CD14-positive monocyte (primary cell): ENCODE data around the gene UACA. TPM values are rescaled to one million over a fixed set of nuclear protein-coding genes. Genes with fewer than 3 reads are reported as not detected.

Experiments used
- DNase-seq, 3 donors: peaks; one replicate each; pipeline ENCODE4 v3.0.0-alpha.2; 2011 to 2022
- H2AFZ ChIP-seq: 2 replicates; pipeline ENCODE4 v1.6.0; 2012; ENCODE audit warnings: mild to moderate bottlenecking, low read depth, low read length, inconsistent platforms; ENCODE audit not compliant: insufficient read depth, poor library complexity, severe bottlenecking
- H3K27ac ChIP-seq, 2 donors: 1 replicate in 1 of 2; 2 replicates in 1 of 2; pipeline ENCODE4 v1.5.1; 2012 to 2013; ENCODE audit warnings: low read length in 2 of 2, control low read depth in 1 of 2, inconsistent platforms in 1 of 2, low read depth in 1 of 2, mild to moderate bottlenecking in 1 of 2
- H3K27me3 ChIP-seq, 2 donors: one replicate each; pipeline versions ENCODE4 v1.6.0 to v1.6.1; 2011 to 2013; ENCODE audit warnings: low read length in 2 of 2; ENCODE audit not compliant: control insufficient read depth in 2 of 2, insufficient read depth in 2 of 2
- H3K36me3 ChIP-seq, 2 donors: replicated peaks in 1 of 2; 1 replicate in 1 of 2; 2 replicates in 1 of 2; pipeline versions ENCODE4 v1.5.1 to v1.6.1; 2012 to 2013; ENCODE audit warnings: low read length in 2 of 2, control low read depth in 1 of 2, inconsistent platforms in 1 of 2, mild to moderate bottlenecking in 1 of 2; ENCODE audit not compliant: insufficient read depth in 2 of 2, control insufficient read depth in 1 of 2
- H3K4me1 ChIP-seq, 2 donors: 1 replicate in 1 of 2; 2 replicates in 1 of 2; pipeline versions ENCODE4 v1.5.1 to v1.6.1; 2012 to 2013; ENCODE audit warnings: low read length in 2 of 2, control low read depth in 1 of 2, inconsistent platforms in 1 of 2, mild to moderate bottlenecking in 1 of 2, moderate library complexity in 1 of 2; ENCODE audit not compliant: insufficient read depth in 2 of 2, control insufficient read depth in 1 of 2
- H3K4me2 ChIP-seq: replicated peaks from 2 replicates; pipeline ENCODE3; 2012; ENCODE audit warnings: low read length, moderate library complexity, mild to moderate bottlenecking; ENCODE audit not compliant: poor library complexity, severe bottlenecking; ENCODE audit errors: extremely low read depth
- H3K4me3 ChIP-seq, 3 experiments: fragments of 200-600 bp in 1 of 3; sonication (generic) in 1 of 3; replicated peaks in 1 of 3; 1 replicate in 2 of 3; 2 replicates in 1 of 3; pipeline ENCODE4 v1.5.1; 2011 to 2013; ENCODE audit warnings: low read length in 3 of 3, mild to moderate bottlenecking in 3 of 3, control low read depth in 2 of 3, low read depth in 2 of 3, inconsistent platforms in 1 of 3, moderate library complexity in 1 of 3
- H3K79me2 ChIP-seq: 2 replicates; pipeline ENCODE4 v1.6.0; 2012; ENCODE audit warnings: mild to moderate bottlenecking, control low read depth, inconsistent platforms, low read length, moderate library complexity; ENCODE audit not compliant: insufficient read depth
- H3K9ac ChIP-seq: 2 replicates; pipeline ENCODE4 v1.6.0; 2017; ENCODE audit warnings: low read length, mild to moderate bottlenecking; ENCODE audit not compliant: insufficient read depth, poor library complexity, severe bottlenecking
- H3K9me3 ChIP-seq, 2 donors: replicated peaks in 1 of 2; 1 replicate in 1 of 2; 2 replicates in 1 of 2; pipeline versions ENCODE4 v1.5.1 to v1.6.1; 2012 to 2013; ENCODE audit warnings: low read length in 2 of 2, control low read depth in 1 of 2; ENCODE audit not compliant: control insufficient read depth in 1 of 2, insufficient read depth in 1 of 2
- H4K20me1 ChIP-seq: 2 replicates; pipeline ENCODE4 v1.6.0; 2012; ENCODE audit warnings: mild to moderate bottlenecking, low read length, control low read depth, moderate library complexity; ENCODE audit not compliant: insufficient read depth
- H3K27ac Mint-ChIP-seq, 7 donors: one replicate each; pipeline ENCODE4 v1.8.0; 2020; ENCODE audit warnings: mild to moderate bottlenecking in 7 of 7, mixed read lengths in 7 of 7, moderate library complexity in 6 of 7, inconsistent platforms in 2 of 7
- H3K27me3 Mint-ChIP-seq, 3 donors: one replicate each; pipeline ENCODE4 v1.8.0; 2021 to 2022; ENCODE audit warnings: low read depth in 3 of 3, mild to moderate bottlenecking in 3 of 3, mixed read lengths in 3 of 3, moderate library complexity in 3 of 3, inconsistent platforms in 1 of 3
- H3K36me3 Mint-ChIP-seq, 2 donors: one replicate each; pipeline ENCODE4 v1.8.0; 2020; ENCODE audit warnings: mixed read lengths in 2 of 2, inconsistent platforms in 1 of 2, mild to moderate bottlenecking in 1 of 2
- H3K4me1 Mint-ChIP-seq: one replicate; pipeline ENCODE4 v1.8.0; 2020; ENCODE audit warnings: mild to moderate bottlenecking, mixed read lengths
- H3K4me3 Mint-ChIP-seq, 2 donors: one replicate each; pipeline ENCODE4 v1.8.0; 2020; ENCODE audit warnings: mild to moderate bottlenecking in 2 of 2, mixed read lengths in 2 of 2, moderate library complexity in 1 of 2
- H3K9me3 Mint-ChIP-seq, 7 donors: one replicate each; pipeline ENCODE4 v1.8.0; 2020 to 2022; ENCODE audit warnings: mixed read lengths in 7 of 7, mild to moderate bottlenecking in 6 of 7, moderate library complexity in 6 of 7, inconsistent platforms in 2 of 7
- WGBS: methylation state at CpG from one replicate; pipeline ENCODE4 v1.1.5; 2013; ENCODE audit warnings: missing lambda C conversion rate; ENCODE audit not compliant: insufficient coverage; 5-methylcytosine and 5-hydroxymethylcytosine counted together
- intact Hi-C, 2 donors: fragments of 100-400 bp; cut with micrococcal nuclease; formaldehyde crosslinking; loops; one replicate each; pipeline versions ENCODE4 v1.15.0 to v1.15.1; 2023
- polyA plus RNA-seq, 3 donors: library from polyadenylated mRNA; depleted of rRNA in 1 of 3; unstranded in 2 of 3; stranded (reverse) in 1 of 3; fragments of 300-500 nt in 2 of 3; fragments of >200 nt in 1 of 3; fragmentation: Illumina TruSeq in 2 of 3; gene quantifications; 1 replicate in 2 of 3; 2 replicates in 1 of 3; pipeline ENCODE4 v1.2.3, GENCODE V29; 2012 to 2021
- TF ChIP-seq, protein P1 (sequence below): fragments of 200-600 bp; IDR thresholded peaks from one replicate; pipeline ENCODE4 v1.8.0; 2022; ENCODE audit warnings: antibody characterized with exemption, mild to moderate bottlenecking

Gene UACA
- polyA plus RNA-seq, 3 donors, result 1.7 to 3.1 (median 2.4) TPM

DNA sequence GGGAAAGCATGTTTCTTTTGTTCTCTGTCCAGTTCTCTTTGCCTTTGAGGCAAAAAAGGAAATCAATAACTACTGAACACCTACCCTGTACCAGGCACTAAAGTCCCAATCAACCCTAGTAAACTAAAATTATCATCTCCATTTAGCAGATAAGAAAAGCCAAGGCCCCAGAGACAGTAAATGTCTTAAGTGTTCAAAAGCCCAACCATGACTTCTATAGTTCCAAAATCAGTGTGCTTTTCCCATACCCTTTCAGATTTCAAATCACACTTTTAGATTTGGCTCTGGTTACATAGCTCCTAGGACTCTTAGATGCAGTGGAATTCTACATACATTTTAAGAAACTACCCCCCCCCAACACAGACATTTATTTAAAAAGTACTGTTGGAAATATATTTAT is 63.5 kb downstream of the UACA start:
- no peak for DNase-seq
- Mint-ChIP-seq H3K4me1 (no peaks in the 10 kb centered on the region), H3K27ac (no peak overlapping the region), H3K36me3 (no peaks in the 10 kb centered on the region), H3K4me3 (no peak overlapping the region), H3K27me3 (peaks cover 2 to 14% (median 6%) of the 10 kb centered on the region in 3 donors), H3K9me3 (no peaks in the 10 kb centered on the region)
- intact Hi-C loops, result no loop called here
- TF ChIP-seq, protein P1, sequence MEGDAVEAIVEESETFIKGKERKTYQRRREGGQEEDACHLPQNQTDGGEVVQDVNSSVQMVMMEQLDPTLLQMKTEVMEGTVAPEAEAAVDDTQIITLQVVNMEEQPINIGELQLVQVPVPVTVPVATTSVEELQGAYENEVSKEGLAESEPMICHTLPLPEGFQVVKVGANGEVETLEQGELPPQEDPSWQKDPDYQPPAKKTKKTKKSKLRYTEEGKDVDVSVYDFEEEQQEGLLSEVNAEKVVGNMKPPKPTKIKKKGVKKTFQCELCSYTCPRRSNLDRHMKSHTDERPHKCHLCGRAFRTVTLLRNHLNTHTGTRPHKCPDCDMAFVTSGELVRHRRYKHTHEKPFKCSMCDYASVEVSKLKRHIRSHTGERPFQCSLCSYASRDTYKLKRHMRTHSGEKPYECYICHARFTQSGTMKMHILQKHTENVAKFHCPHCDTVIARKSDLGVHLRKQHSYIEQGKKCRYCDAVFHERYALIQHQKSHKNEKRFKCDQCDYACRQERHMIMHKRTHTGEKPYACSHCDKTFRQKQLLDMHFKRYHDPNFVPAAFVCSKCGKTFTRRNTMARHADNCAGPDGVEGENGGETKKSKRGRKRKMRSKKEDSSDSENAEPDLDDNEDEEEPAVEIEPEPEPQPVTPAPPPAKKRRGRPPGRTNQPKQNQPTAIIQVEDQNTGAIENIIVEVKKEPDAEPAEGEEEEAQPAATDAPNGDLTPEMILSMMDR, result no peak
- no peaks in the 10 kb centered on the region for H3K36me3 ChIP-seq
- H2AFZ ChIP-seq, result no peak overlapping the region
- no peaks in the 10 kb centered on the region for H3K79me2 ChIP-seq
- H3K27ac ChIP-seq, result no peak overlapping the region
- H3K4me1 ChIP-seq, result no peaks in the 10 kb centered on the region
- no peak overlapping the region for H3K4me2 ChIP-seq
- no peaks in the 10 kb centered on the region for H3K9me3 ChIP-seq
- no peak overlapping the region for H3K9ac ChIP-seq
- peaks cover 6 to 7% of the 10 kb centered on the region in 2 donors for H3K27me3 ChIP-seq
- H4K20me1 ChIP-seq, result no peaks in the 10 kb centered on the region
- H3K4me3 ChIP-seq, result no peak overlapping the region

DNA sequence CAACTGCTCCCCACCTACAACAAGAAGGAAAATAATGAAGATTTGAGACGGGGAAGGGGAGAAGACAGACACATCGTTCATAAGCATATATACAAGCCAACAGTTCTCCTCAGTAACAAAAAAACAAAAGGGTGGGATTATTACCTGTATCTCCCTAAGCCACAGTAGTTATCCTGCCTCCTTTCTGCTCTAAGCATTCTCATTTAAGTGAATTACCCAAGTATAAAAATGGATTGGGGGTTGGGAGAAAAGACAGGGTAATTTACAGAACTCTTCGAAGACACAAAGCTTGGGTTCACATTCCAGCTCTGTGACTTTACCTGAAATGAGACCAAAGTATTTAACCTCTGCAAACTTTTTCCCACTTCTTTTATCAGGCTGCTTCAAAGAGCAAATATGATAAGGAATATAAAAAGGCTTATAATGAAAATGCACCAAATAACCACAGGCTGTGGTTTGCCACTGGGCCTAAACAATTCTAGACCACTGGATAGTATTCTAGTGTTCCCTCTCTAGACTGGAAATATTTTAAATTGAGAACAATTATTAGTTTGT is 64.4 kb downstream of the UACA start:
- Histone ChIP-seq H3K4me3 (no peak overlapping the region), H3K4me2 (no peak overlapping the region), H4K20me1 (no peaks in the 10 kb centered on the region), H2AFZ (no peak overlapping the region), H3K9ac (no peak overlapping the region), H3K36me3 (no peaks in the 10 kb centered on the region), H3K9me3 (no peaks in the 10 kb centered on the region), H3K27me3 (peaks cover 0 to 5% of the 10 kb centered on the region in 2 donors), H3K4me1 (no peaks in the 10 kb centered on the region), H3K27ac (no peak overlapping the region), H3K79me2 (no peaks in the 10 kb centered on the region)
- Mint-ChIP-seq H3K4me3 (no peak overlapping the region), H3K4me1 (no peaks in the 10 kb centered on the region), H3K36me3 (no peaks in the 10 kb centered on the region), H3K27me3 (peaks cover 2 to 9% (median 4%) of the 10 kb centered on the region in 3 donors), H3K27ac (no peak overlapping the region), H3K9me3 (no peaks in the 10 kb centered on the region)
- WGBS, result no CpG with 5 or more reads among the region's 3 CpGs
- intact Hi-C loops, result no loop called here
- DNase-seq, result no peak
- TF ChIP-seq, protein P1, result no peak
